Measurements from ENCODE around the gene BPTF. TPM values are rescaled to one million over a fixed set of nuclear protein-coding genes. Genes with fewer than 3 reads are reported as not detected.
"Not testable (repeated sequence)": the region's sequence is repeated elsewhere in the genome, so short reads cannot be mapped to it uniquely, and the experiment has no call there.

The BPTF gene
- total RNA-seq, 2 experiments from 2014 or later: 117 to 125 TPM

DNA sequence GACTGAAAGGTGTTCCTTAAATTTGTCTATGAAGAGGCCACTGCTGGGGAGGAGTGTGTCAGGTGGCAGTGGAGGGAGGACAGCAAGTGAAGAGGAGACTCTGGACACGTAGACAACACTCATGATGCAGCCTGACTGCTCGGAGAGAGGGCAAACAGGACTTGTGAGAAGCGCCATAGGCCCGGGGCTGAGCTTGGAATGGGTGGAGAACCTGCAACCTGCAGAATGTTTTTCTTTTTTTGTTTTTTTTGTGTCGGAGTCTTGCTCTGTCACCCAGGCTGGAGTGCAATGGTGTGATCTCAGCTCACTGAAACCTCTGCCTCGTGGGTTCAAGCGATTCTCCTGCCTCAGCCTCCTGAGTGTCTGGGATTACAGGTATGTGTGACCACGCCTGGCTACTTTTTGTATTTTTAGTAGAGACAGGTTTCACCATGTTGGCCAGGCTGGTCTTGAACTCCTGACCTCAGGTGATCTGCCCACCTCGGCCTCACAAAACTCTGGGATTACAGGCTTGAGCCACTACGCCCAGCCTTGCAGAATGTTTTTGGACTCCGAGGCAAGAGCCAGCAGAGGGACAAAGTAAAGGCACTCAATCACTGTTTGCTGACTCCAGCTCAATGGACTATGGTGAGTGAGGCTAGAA lies 189.9 kb downstream of the BPTF start:
- Mint-ChIP-seq H3K36me3 (ENCODE audit: low read depth) (peaks cover 8% of the 10 kb centered on the region), H3K9me3 (no peaks in the 10 kb centered on the region), H3K4me1 (ENCODE audit: low read depth) (peaks cover 21% of the 10 kb centered on the region), H3K27me3 (peaks cover 5% of the 10 kb centered on the region), H3K4me3 (no peak overlapping the region), H3K27ac (no peak overlapping the region)
- Histone ChIP-seq H3K4me1 (ENCODE audit: insufficient read depth, low read length) (peaks cover 17% of the 10 kb centered on the region), H3K4me3 (ENCODE audit: low read length) (no peak overlapping the region), H3K27ac (ENCODE audit: low read depth in 1 of 2, low read length in 2 of 2) (no peak overlapping the region), H3K27me3 (ENCODE audit: control insufficient read depth in 1 of 2, insufficient read depth in 2 of 2, low read length in 2 of 2) (no peaks in the 10 kb centered on the region), H3K36me3 (ENCODE audit: insufficient read depth, low read length) (no peaks in the 10 kb centered on the region), H3K9me3 (ENCODE audit: control insufficient read depth in 1 of 2, insufficient read depth in 1 of 2, low read length in 2 of 2) (no peaks in the 10 kb centered on the region)
- TF ChIP-seq, protein P1, sequence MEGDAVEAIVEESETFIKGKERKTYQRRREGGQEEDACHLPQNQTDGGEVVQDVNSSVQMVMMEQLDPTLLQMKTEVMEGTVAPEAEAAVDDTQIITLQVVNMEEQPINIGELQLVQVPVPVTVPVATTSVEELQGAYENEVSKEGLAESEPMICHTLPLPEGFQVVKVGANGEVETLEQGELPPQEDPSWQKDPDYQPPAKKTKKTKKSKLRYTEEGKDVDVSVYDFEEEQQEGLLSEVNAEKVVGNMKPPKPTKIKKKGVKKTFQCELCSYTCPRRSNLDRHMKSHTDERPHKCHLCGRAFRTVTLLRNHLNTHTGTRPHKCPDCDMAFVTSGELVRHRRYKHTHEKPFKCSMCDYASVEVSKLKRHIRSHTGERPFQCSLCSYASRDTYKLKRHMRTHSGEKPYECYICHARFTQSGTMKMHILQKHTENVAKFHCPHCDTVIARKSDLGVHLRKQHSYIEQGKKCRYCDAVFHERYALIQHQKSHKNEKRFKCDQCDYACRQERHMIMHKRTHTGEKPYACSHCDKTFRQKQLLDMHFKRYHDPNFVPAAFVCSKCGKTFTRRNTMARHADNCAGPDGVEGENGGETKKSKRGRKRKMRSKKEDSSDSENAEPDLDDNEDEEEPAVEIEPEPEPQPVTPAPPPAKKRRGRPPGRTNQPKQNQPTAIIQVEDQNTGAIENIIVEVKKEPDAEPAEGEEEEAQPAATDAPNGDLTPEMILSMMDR (IDR thresholded peaks at IDR 0.05): no peak
- CTCF ChIA-PET: no interaction called here
- POLR2A ChIA-PET: no interaction called here
- intact Hi-C loops (cut with DNase I, micrococcal nuclease): no loop called here
- DNase-seq (no peak), ATAC-seq (ENCODE audit: poor library complexity) (no peak)

DNA sequence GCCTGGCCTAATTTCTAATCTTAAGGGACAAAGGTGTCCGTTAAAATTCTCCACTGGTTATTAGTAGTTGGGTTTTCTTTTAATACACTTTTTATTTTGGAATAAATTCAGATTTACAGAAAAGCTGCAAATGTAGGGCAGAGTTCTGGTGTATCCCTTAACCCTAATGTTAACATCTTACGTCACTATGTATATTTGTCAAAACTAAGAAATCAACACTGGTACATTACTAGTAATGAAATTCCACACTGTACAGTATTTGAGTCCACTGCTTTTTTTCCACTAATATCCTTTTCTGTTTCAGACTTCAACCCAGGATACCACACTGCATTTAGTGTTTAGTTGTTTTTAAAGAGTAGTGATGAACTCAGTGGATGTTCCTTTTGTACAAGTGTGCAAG lies 191.5 kb downstream of the BPTF start:
- H3K27me3 ChIP-seq (ENCODE audit: control insufficient read depth in 1 of 2, insufficient read depth in 2 of 2, low read length in 2 of 2): no peaks in the 10 kb centered on the region
- no peak overlapping the region for H3K4me3 ChIP-seq (ENCODE audit: low read length)
- Mint-ChIP-seq H3K27ac (no peak overlapping the region), H3K27me3 (peaks cover 9% of the 10 kb centered on the region), H3K4me1 (ENCODE audit: low read depth) (peaks cover 21% of the 10 kb centered on the region), H3K36me3 (ENCODE audit: low read depth) (peaks cover 13% of the 10 kb centered on the region), H3K9me3 (no peaks in the 10 kb centered on the region), H3K4me3 (peak overlapping the region; percentile 40)
- TF ChIP-seq, protein P1 (IDR thresholded peaks at IDR 0.05): no peak
- no peak for ATAC-seq (ENCODE audit: poor library complexity)
- intact Hi-C loops (cut with DNase I, micrococcal nuclease): no loop called here
- DNase-seq: no peak
- no peaks in the 10 kb centered on the region for H3K36me3 ChIP-seq (ENCODE audit: insufficient read depth, low read length)
- peaks cover 0 to 6% of the 10 kb centered on the region in 2 experiments for H3K9me3 ChIP-seq (ENCODE audit: control insufficient read depth in 1 of 2, insufficient read depth in 1 of 2, low read length in 2 of 2)
- POLR2A ChIA-PET: no interaction called here
- CTCF ChIA-PET: no interaction called here
- H3K27ac ChIP-seq (ENCODE audit: low read depth in 1 of 2, low read length in 2 of 2): no peak overlapping the region
- peaks cover 14% of the 10 kb centered on the region for H3K4me1 ChIP-seq (ENCODE audit: insufficient read depth, low read length)

DNA sequence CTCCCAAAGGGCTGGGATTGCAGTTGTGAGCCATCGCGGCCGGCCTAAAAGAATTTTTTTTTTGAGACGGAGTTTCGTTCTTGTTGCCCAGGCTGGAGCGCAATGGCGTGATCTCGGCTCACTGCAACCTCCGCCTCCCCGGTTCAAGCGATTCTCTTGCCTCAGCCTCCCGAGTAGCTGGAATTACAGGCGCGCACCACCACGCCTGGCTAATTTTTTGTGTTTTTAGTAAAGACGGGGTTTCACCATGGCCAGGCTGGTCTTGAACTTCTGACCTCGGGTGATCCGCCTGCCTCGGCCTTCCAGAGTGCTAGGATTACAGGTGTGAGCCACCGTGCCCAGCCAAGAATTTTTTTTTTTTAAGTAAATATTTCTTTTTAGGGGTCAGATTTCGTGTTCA lies 193.2 kb downstream of the BPTF start:
- not testable (repeated sequence) for ATAC-seq (ENCODE audit: poor library complexity); H3K27ac ChIP-seq (ENCODE audit: low read depth in 1 of 2, low read length in 2 of 2); DNase-seq; H3K27me3 Mint-ChIP-seq; H3K27me3 ChIP-seq (ENCODE audit: control insufficient read depth in 1 of 2, insufficient read depth in 2 of 2, low read length in 2 of 2); H3K36me3 ChIP-seq (ENCODE audit: insufficient read depth, low read length); H3K4me3 ChIP-seq (ENCODE audit: low read length); H3K4me3 Mint-ChIP-seq; H3K9me3 ChIP-seq (ENCODE audit: control insufficient read depth in 1 of 2, insufficient read depth in 1 of 2, low read length in 2 of 2); H3K9me3 Mint-ChIP-seq
- H3K4me1 Mint-ChIP-seq (ENCODE audit: low read depth): peaks cover 21% of the 10 kb centered on the region
- peaks cover 13% of the 10 kb centered on the region for H3K36me3 Mint-ChIP-seq (ENCODE audit: low read depth)
- H3K4me1 ChIP-seq (ENCODE audit: insufficient read depth, low read length): peaks cover 14% of the 10 kb centered on the region
- intact Hi-C loops (cut with DNase I, micrococcal nuclease): loop anchor here in 1 of 2 experiments (2.0 kb wide), 1 partner anchor 24 kb away; no protein-coding TSS in a partner anchor
- ChIA-PET POLR2A (interaction anchor here (1.2 kb wide), 1 partner anchor 10 kb away, joined by 4 read pairs; no protein-coding TSS in a partner anchor), CTCF (interaction anchor here (0.6 to 1.2 kb wide), 2 partner anchors 16 to 18 kb away, joined by 4 read pairs; no protein-coding TSS in a partner anchor)
- peak overlapping the region; percentile 27 for H3K27ac Mint-ChIP-seq

Data from CD4-positive, alpha-beta T cell (primary cell).